ENCODE data around the gene PSORS1C1. TPM values are rescaled to one million over a fixed set of nuclear protein-coding genes. Genes with fewer than 3 reads are reported as not detected.

The PSORS1C1 gene
- polyA plus RNA-seq, 1 donor from 2014 or later: not detected

- H3K36me3 ChIP-seq (ENCODE audit: insufficient read depth, low read length): no peaks in the 10 kb centered on the region
- H3K27ac ChIP-seq (ENCODE audit: low read length): no peak overlapping the region
- H3K27me3 ChIP-seq (ENCODE audit: insufficient read depth, low read depth, low read length): no peaks in the 10 kb centered on the region
- TF ChIP-seq EP300 (conservative IDR thresholded peaks at IDR 0.05; ENCODE audit: poor library complexity, severe bottlenecking): no peak
- no peaks in the 10 kb centered on the region for H3F3A ChIP-seq (ENCODE audit: insufficient read depth, low read length, poor library complexity, severe bottlenecking)
- no peaks in the 10 kb centered on the region for H3K9me2 ChIP-seq (ENCODE audit: insufficient read depth, low read length)
- no peaks in the 10 kb centered on the region for H4K20me1 ChIP-seq (ENCODE audit: insufficient read depth)
- H3K9ac ChIP-seq (ENCODE audit: low read length): no peak overlapping the region
- no peaks in the 10 kb centered on the region for H3K79me2 ChIP-seq (replicated peaks; ENCODE audit: insufficient read depth, low read length)
- H2AFZ ChIP-seq (ENCODE audit: low read depth, low read length): no peak overlapping the region
- H3K4me2 ChIP-seq (ENCODE audit: low read length): no peak overlapping the region
- no peaks in the 10 kb centered on the region for H3K9me3 ChIP-seq (ENCODE audit: low read length)
- H3K4me3 ChIP-seq (ENCODE audit: low read length): no peak overlapping the region
Measured at GRCh38 chr6:31175971-31176370, 61.4 kb downstream of the PSORS1C1 start.

- Histone ChIP-seq H3K9me2 (ENCODE audit: insufficient read depth, low read length) (no peaks in the 10 kb centered on the region), H3K9me3 (ENCODE audit: low read length) (no peaks in the 10 kb centered on the region), H3K27ac (ENCODE audit: low read length) (no peak overlapping the region), H3K9ac (ENCODE audit: low read length) (no peak overlapping the region), H3F3A (ENCODE audit: insufficient read depth, low read length, poor library complexity, severe bottlenecking) (no peaks in the 10 kb centered on the region), H3K4me3 (ENCODE audit: low read length) (no peak overlapping the region), H2AFZ (ENCODE audit: low read depth, low read length) (no peak overlapping the region), H3K27me3 (ENCODE audit: insufficient read depth, low read depth, low read length) (no peaks in the 10 kb centered on the region), H3K36me3 (ENCODE audit: insufficient read depth, low read length) (no peaks in the 10 kb centered on the region), H4K20me1 (ENCODE audit: insufficient read depth) (no peaks in the 10 kb centered on the region), H3K79me2 (replicated peaks; ENCODE audit: insufficient read depth, low read length) (no peaks in the 10 kb centered on the region), H3K4me2 (ENCODE audit: low read length) (no peak overlapping the region)
- TF ChIP-seq EP300 (conservative IDR thresholded peaks at IDR 0.05; ENCODE audit: poor library complexity, severe bottlenecking): no peak
Measured at GRCh38 chr6:31178143-31179041, 63.8 kb downstream of the PSORS1C1 start.

GRCh38 chr6:31179042-31179386 is 64.4 kb downstream of the PSORS1C1 start:
- Histone ChIP-seq H3K9me3 (ENCODE audit: low read length) (no peaks in the 10 kb centered on the region), H3K4me2 (ENCODE audit: low read length) (no peak overlapping the region), H3K79me2 (replicated peaks; ENCODE audit: insufficient read depth, low read length) (no peaks in the 10 kb centered on the region), H2AFZ (ENCODE audit: low read depth, low read length) (no peak overlapping the region), H3K27ac (ENCODE audit: low read length) (no peak overlapping the region), H3K36me3 (ENCODE audit: insufficient read depth, low read length) (no peaks in the 10 kb centered on the region), H3K9me2 (ENCODE audit: insufficient read depth, low read length) (no peaks in the 10 kb centered on the region), H3F3A (ENCODE audit: insufficient read depth, low read length, poor library complexity, severe bottlenecking) (no peaks in the 10 kb centered on the region), H4K20me1 (ENCODE audit: insufficient read depth) (no peaks in the 10 kb centered on the region), H3K9ac (ENCODE audit: low read length) (no peak overlapping the region), H3K4me3 (ENCODE audit: low read length) (no peak overlapping the region), H3K27me3 (ENCODE audit: insufficient read depth, low read depth, low read length) (no peaks in the 10 kb centered on the region)
- TF ChIP-seq EZH2 (IDR thresholded peaks at IDR 0.05; ENCODE audit: borderline replicate concordance, insufficient read depth, low read length, poor library complexity, severe bottlenecking) (no peak), EP300 (conservative IDR thresholded peaks at IDR 0.05; ENCODE audit: poor library complexity, severe bottlenecking) (no peak), REST (IDR thresholded peaks at IDR 0.05; ENCODE audit: borderline replicate concordance) (no peak), POLR2AphosphoS5 (IDR thresholded peaks at IDR 0.05) (no peak), MXI1 (conservative IDR thresholded peaks at IDR 0.05; ENCODE audit: poor library complexity, severe bottlenecking) (no peak), CTCF (IDR thresholded peaks at IDR 0.05; ENCODE audit: poor library complexity, severe bottlenecking) (no peak), TAF1 (IDR thresholded peaks at IDR 0.05; ENCODE audit: low read depth) (no peak), RAD21 (conservative IDR thresholded peaks at IDR 0.05) (no peak), SMC3 (conservative IDR thresholded peaks at IDR 0.05; ENCODE audit: poor library complexity) (no peak)
